OCI-LY3 (cell line): Measurements from ENCODE around the gene RAPGEF1.

Experiments
- H2AFZ ChIP-seq: fragments of 200-600, 300-600 bp; shearing (Covaris generic); 2 replicates; pipeline ENCODE4 v1.6.0; 2014; ENCODE audit warnings: antibody characterized with exemption, low read depth, low read length
- H3K27ac ChIP-seq: fragments of 200-600, 300-600 bp; sonication (generic); 2 replicates; pipeline ENCODE4 v1.5.1; 2014; ENCODE audit warnings: mild to moderate bottlenecking, low read length, moderate library complexity, mixed read lengths
- H3K27me3 ChIP-seq: fragments of 200-600, 300-600 bp; sonication (generic); 2 replicates; pipeline ENCODE4 v1.6.1; 2014; ENCODE audit warnings: low read depth, low read length, mixed read lengths
- H3K36me3 ChIP-seq: fragments of 200-600, 300-600 bp; sonication (generic); replicated peaks from 2 replicates; pipeline ENCODE3; 2014; ENCODE audit warnings: low read depth, low read length, mixed read lengths
- H3K4me1 ChIP-seq: fragments of 300-600, 200-600 bp; sonication (generic); 2 replicates; pipeline ENCODE4 v1.6.1; 2014; ENCODE audit warnings: low read length, mixed read lengths
- H3K4me2 ChIP-seq: fragments of 200-600, 300-600 bp; sonication (generic); 2 replicates; pipeline ENCODE4 v1.6.1; 2014; ENCODE audit warnings: low read length, mixed read lengths
- H3K4me3 ChIP-seq: fragments of 300-600, 200-600 bp; sonication (generic); 2 replicates; pipeline ENCODE4 v1.5.1; 2014; ENCODE audit warnings: antibody characterized with exemption, mild to moderate bottlenecking, low read length, moderate library complexity
- H3K79me2 ChIP-seq: fragments of 300-600, 200-600 bp; shearing (Covaris generic); 2 replicates; pipeline ENCODE4 v1.6.1; 2014; ENCODE audit warnings: mild to moderate bottlenecking, low read length, mixed read lengths
- H3K9ac ChIP-seq: fragments of 300-600, 200-600 bp; shearing (Covaris generic); 2 replicates; pipeline ENCODE4 v1.6.0; 2014; ENCODE audit warnings: mild to moderate bottlenecking, low read length, moderate library complexity
- H3K9me3 ChIP-seq: fragments of 200-600, 300-600 bp; shearing (Covaris generic); 2 replicates; pipeline ENCODE4 v1.6.1; 2014; ENCODE audit warnings: low read length, mixed read lengths; ENCODE audit not compliant: insufficient read depth
- H4K20me1 ChIP-seq: fragments of 200-600, 300-600 bp; sonication (generic); 2 replicates; pipeline ENCODE4 v1.6.1; 2016; ENCODE audit warnings: low read length, mixed read lengths; ENCODE audit not compliant: insufficient read depth
- EZH2phosphoT487 ChIP-seq: fragments of 200-600 bp; shearing (Covaris generic); IDR thresholded peaks from 2 replicates; pipeline ENCODE4 v1.6.1; 2018; ENCODE audit warnings: antibody characterized with exemption, mixed run types, low read depth
- TF ChIP-seq, protein P1 (sequence below): fragments of 200-600, 300-600 bp; sonication (generic); IDR thresholded peaks from 2 replicates; pipeline ENCODE4 v1.5.1; 2014; ENCODE audit warnings: antibody characterized with exemption, low read length, low read depth

Gene RAPGEF1

GRCh38 chr9:131607591-131607990, 132.3 kb downstream of the RAPGEF1 start:
- H3K36me3 ChIP-seq: peaks cover 91% of the 10 kb centered on the region
- no peaks in the 10 kb centered on the region for H3K4me1 ChIP-seq

DNA sequence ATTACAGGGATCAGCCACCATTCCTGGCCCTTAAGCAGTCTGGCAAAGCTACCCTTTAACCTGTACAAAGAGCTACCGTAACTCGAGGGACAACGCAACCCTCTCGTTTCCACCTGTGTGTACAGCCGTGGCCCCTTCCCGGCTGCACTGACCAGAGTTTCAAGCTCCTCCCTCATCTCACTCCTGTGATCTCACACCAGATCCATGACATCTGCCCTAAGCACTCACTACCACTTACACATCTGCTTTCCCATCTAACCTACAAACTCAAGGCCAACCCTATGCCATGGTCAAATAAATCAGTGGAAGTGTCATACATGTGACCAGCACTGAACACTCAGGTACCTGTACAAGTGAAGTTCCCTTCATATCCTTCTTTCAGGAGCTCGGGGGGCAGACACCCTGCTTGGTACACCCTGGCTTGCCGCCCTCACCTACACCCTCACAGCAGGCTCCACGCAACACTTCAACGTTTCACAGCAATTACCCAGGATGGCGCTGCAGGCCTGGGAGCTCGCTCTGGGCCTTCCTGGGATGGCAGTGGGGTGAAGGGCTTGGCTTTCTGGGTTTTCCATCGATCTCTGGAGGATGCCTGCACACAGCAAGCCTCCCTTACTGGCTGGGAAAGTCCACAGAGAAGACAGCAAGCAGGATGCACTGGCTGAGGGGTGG, 132.8 kb downstream of the RAPGEF1 start:
- H4K20me1 ChIP-seq: peaks cover 22% of the 10 kb centered on the region
- H3K9me3 ChIP-seq: no peaks in the 10 kb centered on the region
- TF ChIP-seq, protein P1, sequence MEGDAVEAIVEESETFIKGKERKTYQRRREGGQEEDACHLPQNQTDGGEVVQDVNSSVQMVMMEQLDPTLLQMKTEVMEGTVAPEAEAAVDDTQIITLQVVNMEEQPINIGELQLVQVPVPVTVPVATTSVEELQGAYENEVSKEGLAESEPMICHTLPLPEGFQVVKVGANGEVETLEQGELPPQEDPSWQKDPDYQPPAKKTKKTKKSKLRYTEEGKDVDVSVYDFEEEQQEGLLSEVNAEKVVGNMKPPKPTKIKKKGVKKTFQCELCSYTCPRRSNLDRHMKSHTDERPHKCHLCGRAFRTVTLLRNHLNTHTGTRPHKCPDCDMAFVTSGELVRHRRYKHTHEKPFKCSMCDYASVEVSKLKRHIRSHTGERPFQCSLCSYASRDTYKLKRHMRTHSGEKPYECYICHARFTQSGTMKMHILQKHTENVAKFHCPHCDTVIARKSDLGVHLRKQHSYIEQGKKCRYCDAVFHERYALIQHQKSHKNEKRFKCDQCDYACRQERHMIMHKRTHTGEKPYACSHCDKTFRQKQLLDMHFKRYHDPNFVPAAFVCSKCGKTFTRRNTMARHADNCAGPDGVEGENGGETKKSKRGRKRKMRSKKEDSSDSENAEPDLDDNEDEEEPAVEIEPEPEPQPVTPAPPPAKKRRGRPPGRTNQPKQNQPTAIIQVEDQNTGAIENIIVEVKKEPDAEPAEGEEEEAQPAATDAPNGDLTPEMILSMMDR: no peak
- no peak for TF ChIP-seq EZH2phosphoT487
- H3K27ac ChIP-seq: no peak overlapping the region
- H3K9ac ChIP-seq: no peak overlapping the region
- no peak overlapping the region for H3K4me2 ChIP-seq
- no peak overlapping the region for H3K4me3 ChIP-seq
- H2AFZ ChIP-seq: no peak overlapping the region
- H3K79me2 ChIP-seq: peaks cover 25% of the 10 kb centered on the region
- H3K27me3 ChIP-seq: no peaks in the 10 kb centered on the region
- peaks cover 91% of the 10 kb centered on the region for H3K36me3 ChIP-seq
- no peaks in the 10 kb centered on the region for H3K4me1 ChIP-seq

More at GRCh38 chr9:131607591-131607990, 132.3 kb downstream of the RAPGEF1 start:
- Histone ChIP-seq H3K4me3 (no peak overlapping the region), H2AFZ (no peak overlapping the region), H3K27ac (no peak overlapping the region), H4K20me1 (peaks cover 16% of the 10 kb centered on the region), H3K4me2 (no peak overlapping the region), H3K9ac (no peak overlapping the region), H3K27me3 (no peaks in the 10 kb centered on the region), H3K9me3 (no peaks in the 10 kb centered on the region), H3K79me2 (peaks cover 25% of the 10 kb centered on the region)
- TF ChIP-seq, protein P1: no peak
- no peak for TF ChIP-seq EZH2phosphoT487

GRCh38 chr9:131605770-131606590, 133.9 kb downstream of the RAPGEF1 start:
- H3K79me2 ChIP-seq: peaks cover 25% of the 10 kb centered on the region
- H3K4me1 ChIP-seq: no peaks in the 10 kb centered on the region
- TF ChIP-seq, protein P1: no peak
- TF ChIP-seq EZH2phosphoT487: no peak
- no peak overlapping the region for H2AFZ ChIP-seq
- H3K4me3 ChIP-seq: no peak overlapping the region
- H3K27ac ChIP-seq: no peak overlapping the region; the same call in 1 of the 2 replicates
- H3K9ac ChIP-seq: no peak overlapping the region
- H3K9me3 ChIP-seq: no peaks in the 10 kb centered on the region
- peaks cover 23% of the 10 kb centered on the region for H4K20me1 ChIP-seq
- peaks cover 91% of the 10 kb centered on the region for H3K36me3 ChIP-seq
- no peaks in the 10 kb centered on the region for H3K27me3 ChIP-seq
- no peak overlapping the region for H3K4me2 ChIP-seq

GRCh38 chr9:131603711-131604439, 136.0 kb downstream of the RAPGEF1 start:
- H3K9ac ChIP-seq: no peak overlapping the region
- H3K36me3 ChIP-seq: peaks cover 87% of the 10 kb centered on the region
- peaks cover 23% of the 10 kb centered on the region for H4K20me1 ChIP-seq
- H3K9me3 ChIP-seq: no peaks in the 10 kb centered on the region
- H3K27me3 ChIP-seq: no peaks in the 10 kb centered on the region
- no peak for TF ChIP-seq EZH2phosphoT487
- TF ChIP-seq, protein P1: no peak
- no peak overlapping the region for H2AFZ ChIP-seq
- no peak overlapping the region for H3K4me2 ChIP-seq
- no peak overlapping the region for H3K4me3 ChIP-seq
- H3K4me1 ChIP-seq: no peaks in the 10 kb centered on the region
- H3K27ac ChIP-seq: no peak overlapping the region
- H3K79me2 ChIP-seq: peaks cover 23% of the 10 kb centered on the region
